HG03196 (cell line): ENCODE measurements around the gene ARHGDIG.
"Not testable (repeated sequence)": the region's sequence is repeated elsewhere in the genome, so short reads cannot be mapped to it uniquely, and the experiment has no call there.

ENCODE experiments used
- ATAC-seq: cut with Tn5 transposase; IDR thresholded peaks from one replicate; pipeline ENCODE4 v1.9.1; 2021; ENCODE audit not compliant: unreplicated experiment

The ARHGDIG gene

GRCh38 chr16:263182-263774 is 17.1 kb upstream of the ARHGDIG start:
- ATAC-seq, result no peak

GRCh38 chr16:263944-264343 is 16.4 kb upstream of the ARHGDIG start:
- ATAC-seq, result no peak

- no peak for ATAC-seq
Observed at GRCh38 chr16:264440-264951, 15.9 kb upstream of the ARHGDIG start.

- no peak for ATAC-seq
Observed at GRCh38 chr16:265002-265529, 15.3 kb upstream of the ARHGDIG start.

- ATAC-seq, result no peak
Observed at GRCh38 chr16:265711-266110, 14.7 kb upstream of the ARHGDIG start.

- no peak for ATAC-seq
Observed at GRCh38 chr16:266258-267164, 13.9 kb upstream of the ARHGDIG start.

- ATAC-seq, result not testable (repeated sequence)
Observed at GRCh38 chr16:267562-267961, 12.8 kb upstream of the ARHGDIG start.

- no peak for ATAC-seq
Observed at GRCh38 chr16:268141-269053, 12.0 kb upstream of the ARHGDIG start.

GRCh38 chr16:269061-269796 is 11.2 kb upstream of the ARHGDIG start:
- no peak for ATAC-seq

GRCh38 chr16:270381-271255 is 9.8 kb upstream of the ARHGDIG start:
- ATAC-seq, result no peak

- ATAC-seq, result no peak
Observed at GRCh38 chr16:272633-273546, 7.5 kb upstream of the ARHGDIG start.

- no peak for ATAC-seq
Observed at GRCh38 chr16:273547-274421, 6.6 kb upstream of the ARHGDIG start.

- no peak for ATAC-seq
Observed at GRCh38 chr16:275041-275641, 5.2 kb upstream of the ARHGDIG start.

GRCh38 chr16:275786-276232 is 4.6 kb upstream of the ARHGDIG start, which contains the start of gene RGS11:
RGS11 (minus strand) TSS chr16:275944; CDS start chr16:275911, 33 bp downstream.
- ATAC-seq, result no peak

- no peak for ATAC-seq
Observed at GRCh38 chr16:276426-277077, 3.8 kb upstream of the ARHGDIG start.

- no peak for ATAC-seq
Observed at GRCh38 chr16:278863-279366, 1.5 kb upstream of the ARHGDIG start.
